MCF 10A (cell line): Measurements from ENCODE around the gene CCT6B. TPM values are rescaled to one million over a fixed set of nuclear protein-coding genes. Genes with fewer than 3 reads are reported as not detected.

Experiments
- BruUV-seq: library from RNA; stranded (reverse); fragments of 400-500 nt; replicated peaks from 2 replicates; lab custom pipeline; 2021; lab: Mats Ljungman, UMichigan
- CTCF ChIA-PET: fragments of 300-600 bp; sonication (Branson Sonifier 250); formaldehyde crosslinking; extraction: SDS; loops from one replicate; lab custom pipeline; 2021; ENCODE audit warnings: antibody characterized with exemption, inconsistent platforms; lab: Yijun Ruan, JAX
- POLR2A ChIA-PET: fragments of 300-600, 350-650 bp; sonication (Branson Sonifier 250); formaldehyde crosslinking; extraction: SDS; loops from one replicate; lab custom pipeline; 2020; ENCODE audit warnings: antibody characterized with exemption, inconsistent platforms; lab: Yijun Ruan, JAX
- DNase-seq: peaks from one replicate; pipeline ENCODE4 v3.0.0-alpha.2; 2018; ENCODE audit not compliant: unreplicated experiment
- H3K27ac Mint-ChIP-seq: one replicate; pipeline ENCODE4 v1.8.0; 2022; ENCODE audit warnings: mild to moderate bottlenecking, low read depth, mixed read lengths; ENCODE audit not compliant: unreplicated experiment
- H3K27me3 Mint-ChIP-seq: one replicate; pipeline ENCODE4 v1.8.0; 2022; ENCODE audit warnings: mixed read lengths; ENCODE audit not compliant: insufficient read depth, unreplicated experiment
- H3K36me3 Mint-ChIP-seq: one replicate; pipeline ENCODE4 v1.8.0; 2022; ENCODE audit warnings: mild to moderate bottlenecking, moderate library complexity, mixed read lengths; ENCODE audit not compliant: insufficient read depth, unreplicated experiment
- H3K4me1 Mint-ChIP-seq: one replicate; pipeline ENCODE4 v1.8.0; 2022; ENCODE audit warnings: mixed read lengths; ENCODE audit not compliant: insufficient read depth, unreplicated experiment
- H3K4me3 Mint-ChIP-seq: one replicate; pipeline ENCODE4 v1.8.0; 2022; ENCODE audit warnings: mild to moderate bottlenecking, moderate library complexity, mixed read lengths; ENCODE audit not compliant: unreplicated experiment
- H3K9me3 Mint-ChIP-seq: one replicate; pipeline ENCODE4 v1.8.0; 2022; ENCODE audit warnings: mixed read lengths; ENCODE audit not compliant: unreplicated experiment
- CTCF ChIP-seq: fragments of 200-600 bp; IDR thresholded peaks from one replicate; pipeline ENCODE4 v1.8.0; 2022; ENCODE audit warnings: antibody characterized with exemption, mild to moderate bottlenecking; ENCODE audit not compliant: unreplicated experiment
- intact Hi-C: fragments of 100-400 bp; cut with micrococcal nuclease; formaldehyde crosslinking; loops from 2 replicates; pipeline ENCODE4 v1.14.1; 2022
- total RNA-seq: library from RNA; stranded (reverse); gene quantifications from 2 replicates; pipeline ENCODE4 v1.2.3, GENCODE V29; 2022

CCT6B gene
- total RNA-seq, 1 experiment from 2014 or later = 5.7 TPM

GRCh38 chr17:34926661-34927060 lies 34.6 kb downstream of the CCT6B start:
- H3K4me3 Mint-ChIP-seq = no peak overlapping the region
- POLR2A ChIA-PET = no interaction called here
- no peaks in the 10 kb centered on the region for H3K9me3 Mint-ChIP-seq
- intact Hi-C loops = no loop called here
- CTCF ChIA-PET = interaction anchor here (0.6 kb wide), 1 partner anchor 348 kb away, joined by 4 read pairs; no protein-coding TSS in a partner anchor
- H3K36me3 Mint-ChIP-seq = no peaks in the 10 kb centered on the region
- DNase-seq = no peak
- TF ChIP-seq CTCF = no peak
- no TSS peak for BruUV-seq
- H3K27me3 Mint-ChIP-seq = no peaks in the 10 kb centered on the region
- H3K27ac Mint-ChIP-seq = no peak overlapping the region
- no peaks in the 10 kb centered on the region for H3K4me1 Mint-ChIP-seq

GRCh38 chr17:34920676-34921075 lies 40.6 kb downstream of the CCT6B start:
- Mint-ChIP-seq H3K4me3 (no peak overlapping the region), H3K4me1 (no peaks in the 10 kb centered on the region), H3K9me3 (peaks cover 7% of the 10 kb centered on the region), H3K36me3 (no peaks in the 10 kb centered on the region), H3K27ac (no peak overlapping the region), H3K27me3 (no peaks in the 10 kb centered on the region)
- POLR2A ChIA-PET = no interaction called here
- intact Hi-C loops = no loop called here
- no TSS peak for BruUV-seq
- no peak for TF ChIP-seq CTCF
- no peak for DNase-seq
- CTCF ChIA-PET = no interaction called here

- Mint-ChIP-seq H3K27me3 (no peaks in the 10 kb centered on the region), H3K4me3 (no peak overlapping the region), H3K4me1 (no peaks in the 10 kb centered on the region), H3K9me3 (peaks cover 7% of the 10 kb centered on the region), H3K36me3 (peaks cover 5% of the 10 kb centered on the region), H3K27ac (no peak overlapping the region)
- intact Hi-C loops = no loop called here
- POLR2A ChIA-PET = no interaction called here
- no TSS peak for BruUV-seq
- TF ChIP-seq CTCF = no peak
- CTCF ChIA-PET = interaction anchor here (0.6 kb wide), 1 partner anchor 17 kb away, joined by 4 read pairs; no protein-coding TSS in a partner anchor
- no peak for DNase-seq
Observed at GRCh38 chr17:34917381-34917780, 43.9 kb downstream of the CCT6B start.

- no TSS peak for BruUV-seq
- POLR2A ChIA-PET = no interaction called here
- H3K36me3 Mint-ChIP-seq = peaks cover 5% of the 10 kb centered on the region
- DNase-seq = no peak
- no peak overlapping the region for H3K4me3 Mint-ChIP-seq
- intact Hi-C loops = no loop called here
- peaks cover 14% of the 10 kb centered on the region for H3K9me3 Mint-ChIP-seq
- H3K27me3 Mint-ChIP-seq = no peaks in the 10 kb centered on the region
- no peak overlapping the region for H3K27ac Mint-ChIP-seq
- TF ChIP-seq CTCF = no peak
- H3K4me1 Mint-ChIP-seq = no peaks in the 10 kb centered on the region
- CTCF ChIA-PET = interaction anchor here (0.8 kb wide), 1 partner anchor 95 kb away, joined by 3 read pairs; no protein-coding TSS in a partner anchor
Observed at GRCh38 chr17:34916120-34916519, 45.1 kb downstream of the CCT6B start.
